Central memory CD4-positive, alpha-beta T cell (primary cell): ENCODE results near the gene TRIM46.
"Not testable (repeated sequence)": the region's sequence is repeated elsewhere in the genome, so short reads cannot be mapped to it uniquely, and the experiment has no call there.

ENCODE experiments used
- DNase-seq: peaks from one replicate; pipeline ENCODE4 v3.0.0; 2022

The TRIM46 gene

DNA sequence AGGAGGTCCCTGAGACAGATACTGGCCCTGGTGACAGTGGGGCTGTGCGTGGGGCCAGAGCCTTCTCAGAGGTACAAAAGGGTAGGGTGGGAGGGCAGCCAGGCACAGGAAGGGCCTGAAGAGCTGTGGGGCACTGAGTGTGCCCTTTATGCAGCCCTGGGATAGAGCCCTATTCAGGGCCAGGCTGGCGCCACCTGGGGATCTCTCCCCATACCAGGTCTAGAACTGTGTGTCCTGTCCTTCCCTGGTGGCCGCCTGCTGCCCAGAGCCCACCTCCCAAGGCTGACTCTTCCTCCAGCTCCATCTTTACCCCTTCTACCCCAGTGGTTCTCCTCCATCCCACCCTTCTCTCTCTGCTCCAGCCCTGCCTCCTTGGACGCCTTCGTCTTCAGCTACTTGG is 59.9 kb downstream of the TRIM46 start:
- not testable (repeated sequence) for DNase-seq
